GM21381 (cell line): ENCODE data around the gene POLD4.

Experiments used
- ATAC-seq: cut with Tn5 transposase; IDR thresholded peaks from one replicate; pipeline ENCODE4 v1.9.1; 2021; ENCODE audit warnings: mild to moderate bottlenecking, moderate library complexity; ENCODE audit not compliant: unreplicated experiment

POLD4 gene

DNA sequence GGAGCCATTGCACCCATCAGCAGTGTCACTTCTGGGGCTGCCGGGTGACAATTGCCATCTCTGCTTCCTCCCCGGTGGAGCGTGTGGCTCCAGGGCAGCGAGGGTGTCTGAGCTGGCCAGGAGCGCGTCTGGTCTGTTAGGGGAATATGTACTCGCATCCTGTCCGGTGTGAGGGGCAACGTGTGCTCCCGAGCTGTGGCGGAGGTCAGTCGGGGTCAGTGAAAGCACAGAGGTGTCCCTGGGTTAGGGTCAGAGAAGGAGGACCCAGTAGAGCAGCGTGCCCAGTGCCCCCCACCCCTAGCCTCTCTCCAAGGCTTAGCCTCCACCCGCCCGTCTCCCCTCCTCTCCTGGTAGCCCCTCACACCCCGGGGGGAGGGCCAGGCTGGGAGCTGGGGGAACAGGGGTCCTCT is 18.6 kb upstream of the POLD4 start:
- no peak for ATAC-seq

DNA sequence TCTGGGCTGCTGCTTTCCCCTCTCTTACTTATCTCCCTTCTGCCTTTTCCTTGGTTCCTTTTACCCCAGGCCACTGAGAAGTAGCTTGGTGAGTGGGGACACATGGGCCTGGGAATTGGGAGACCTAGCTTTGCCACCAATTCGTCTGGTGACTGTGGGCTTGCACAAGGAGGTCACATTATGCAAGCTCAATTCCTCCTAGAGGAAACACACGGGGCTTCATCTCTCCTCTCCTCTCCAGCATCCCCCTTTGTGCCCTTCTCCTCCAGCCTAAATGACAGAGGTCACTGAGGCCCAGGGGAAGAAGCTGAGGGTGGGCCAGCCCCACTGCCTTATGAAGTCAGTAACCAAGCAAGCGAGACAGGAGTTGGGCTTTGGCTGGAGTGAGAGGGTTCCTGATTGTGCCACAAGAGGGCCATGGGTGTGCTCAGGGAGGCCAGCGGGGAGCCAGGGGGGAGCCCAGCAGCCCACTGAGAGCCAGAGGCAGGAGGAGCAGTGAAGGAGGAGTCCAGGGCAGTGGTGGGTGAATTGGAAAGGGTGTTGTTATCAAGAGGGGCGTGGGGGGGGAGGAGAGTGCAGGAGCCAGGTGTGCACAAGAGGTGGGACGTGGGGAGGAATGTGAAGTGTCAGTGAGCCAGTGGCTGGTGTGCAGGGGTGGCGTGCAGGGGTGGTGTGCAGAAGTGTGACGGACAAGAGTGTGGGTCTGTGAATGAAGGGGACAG is 18.0 kb upstream of the POLD4 start:
- no peak for ATAC-seq

DNA sequence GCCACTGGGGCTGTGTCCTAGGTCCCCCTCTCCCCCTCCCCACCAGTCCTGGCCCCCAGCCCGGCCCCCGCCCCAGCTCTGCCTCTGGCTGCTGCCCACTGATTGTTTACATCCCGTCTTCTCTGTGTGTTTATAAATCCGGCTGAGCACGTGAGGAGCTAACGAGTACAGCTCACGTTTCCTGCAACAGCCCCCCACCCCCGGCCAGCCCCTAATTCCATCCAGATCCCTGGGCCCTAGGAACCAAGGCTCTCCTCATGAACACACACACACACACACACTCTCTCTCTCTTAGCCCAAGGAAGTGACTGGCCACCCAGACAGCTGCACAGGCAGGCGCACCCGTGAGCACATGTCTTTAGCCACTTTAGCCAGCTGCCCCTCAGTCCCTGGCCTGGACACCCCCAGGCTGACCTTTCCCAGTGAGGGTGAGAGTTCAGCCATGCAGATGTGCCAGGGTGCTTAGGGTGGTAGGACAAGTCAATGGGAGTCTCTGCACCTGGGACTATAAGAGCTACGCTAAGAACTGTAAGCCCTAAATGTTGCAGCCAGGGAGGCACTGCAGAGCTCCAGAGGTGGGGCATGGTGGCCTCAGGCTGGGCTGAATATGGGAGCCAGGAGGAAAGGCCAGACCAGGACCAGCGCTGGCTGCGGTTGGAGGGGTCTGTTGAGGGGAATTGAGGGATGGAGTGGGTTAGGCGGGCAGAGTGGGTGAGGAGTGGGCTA is 17.2 kb upstream of the POLD4 start:
- ATAC-seq: no peak

DNA sequence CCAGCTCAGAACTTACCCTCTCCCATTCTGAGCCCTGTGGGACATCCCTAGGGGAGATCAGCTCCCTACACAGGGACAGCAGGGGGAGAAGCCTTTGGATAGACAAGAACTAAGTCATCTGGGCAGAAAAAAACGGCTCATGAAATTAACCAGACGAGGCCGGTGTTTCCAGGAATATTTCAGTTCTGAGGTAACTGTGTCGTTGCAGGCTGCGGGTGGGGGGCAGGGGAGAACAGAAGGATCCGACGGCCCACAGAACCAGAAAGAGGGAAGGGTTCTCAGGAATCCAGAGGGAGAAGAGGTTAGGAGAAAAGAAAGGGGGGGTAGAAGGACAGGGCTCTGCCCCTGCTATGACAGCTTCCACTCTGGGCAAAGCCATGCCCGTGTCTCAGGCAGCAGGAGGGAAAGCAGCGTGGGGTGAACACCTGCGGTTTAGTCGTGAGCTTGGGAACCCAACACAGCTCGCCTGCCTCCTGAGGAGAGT is 16.5 kb upstream of the POLD4 start:
- ATAC-seq: no peak

DNA sequence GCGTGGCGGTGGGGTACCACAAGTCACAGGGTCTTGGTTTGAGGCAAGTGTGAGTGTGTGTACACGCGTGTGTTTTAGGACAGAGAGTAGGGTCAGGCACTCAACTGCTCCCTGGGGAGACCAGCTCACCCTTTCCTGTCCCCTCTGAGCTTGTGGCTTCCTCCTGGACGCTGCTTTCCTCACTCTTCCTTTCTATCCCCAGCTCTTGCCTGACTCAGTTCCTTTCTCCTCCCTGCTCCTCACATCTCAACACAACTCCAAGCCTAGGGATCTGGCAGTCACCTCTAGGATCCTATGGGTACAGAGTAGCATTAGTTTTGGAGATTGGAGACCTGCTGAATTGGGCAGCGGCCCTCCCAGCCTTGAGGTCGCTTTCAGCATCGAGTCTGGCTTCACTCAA is 15.9 kb upstream of the POLD4 start:
- ATAC-seq: no peak

DNA sequence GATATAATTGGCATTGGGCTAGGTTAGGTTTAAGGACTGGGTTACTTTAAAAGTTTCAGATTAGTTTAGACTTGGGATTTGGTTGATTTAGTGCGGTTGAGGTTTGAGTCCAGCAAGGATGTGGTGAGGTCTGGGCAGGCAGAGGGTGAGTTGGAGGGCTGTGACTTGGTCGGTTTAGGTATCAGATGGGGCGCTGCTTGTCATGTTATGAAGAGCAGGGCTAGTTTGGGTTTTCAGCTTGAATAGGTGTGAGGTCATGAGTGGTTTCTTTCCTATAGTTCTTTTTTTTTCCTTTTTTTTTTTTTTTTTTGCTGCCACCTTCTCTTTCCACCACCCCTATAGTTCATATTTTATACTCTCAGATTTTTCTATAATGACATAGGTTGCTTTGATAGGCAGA is 15.3 kb upstream of the POLD4 start:
- ATAC-seq: no peak

DNA sequence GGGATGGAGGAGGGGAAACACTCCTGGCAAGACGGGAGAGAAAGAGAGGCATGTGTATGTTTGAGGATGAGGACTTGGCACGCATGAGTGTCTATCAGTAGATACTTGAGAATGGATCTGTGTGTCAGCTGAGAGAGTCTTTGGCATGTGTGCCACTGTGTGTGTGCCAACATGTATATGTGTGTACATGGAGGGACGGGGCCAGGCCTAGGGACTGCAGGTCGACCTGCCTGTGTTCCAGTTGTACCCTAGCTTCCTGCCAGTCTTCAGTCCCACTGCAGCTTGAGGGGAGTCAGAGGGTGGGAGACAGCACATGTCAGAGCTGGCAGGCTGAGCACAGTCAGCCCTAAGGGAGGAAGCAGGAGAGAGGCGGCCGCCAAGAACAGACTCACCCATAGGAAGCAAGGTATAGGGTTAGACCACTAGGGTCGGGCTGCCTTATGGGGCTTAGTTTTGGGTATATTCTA is 14.4 kb upstream of the POLD4 start:
- ATAC-seq: no peak

DNA sequence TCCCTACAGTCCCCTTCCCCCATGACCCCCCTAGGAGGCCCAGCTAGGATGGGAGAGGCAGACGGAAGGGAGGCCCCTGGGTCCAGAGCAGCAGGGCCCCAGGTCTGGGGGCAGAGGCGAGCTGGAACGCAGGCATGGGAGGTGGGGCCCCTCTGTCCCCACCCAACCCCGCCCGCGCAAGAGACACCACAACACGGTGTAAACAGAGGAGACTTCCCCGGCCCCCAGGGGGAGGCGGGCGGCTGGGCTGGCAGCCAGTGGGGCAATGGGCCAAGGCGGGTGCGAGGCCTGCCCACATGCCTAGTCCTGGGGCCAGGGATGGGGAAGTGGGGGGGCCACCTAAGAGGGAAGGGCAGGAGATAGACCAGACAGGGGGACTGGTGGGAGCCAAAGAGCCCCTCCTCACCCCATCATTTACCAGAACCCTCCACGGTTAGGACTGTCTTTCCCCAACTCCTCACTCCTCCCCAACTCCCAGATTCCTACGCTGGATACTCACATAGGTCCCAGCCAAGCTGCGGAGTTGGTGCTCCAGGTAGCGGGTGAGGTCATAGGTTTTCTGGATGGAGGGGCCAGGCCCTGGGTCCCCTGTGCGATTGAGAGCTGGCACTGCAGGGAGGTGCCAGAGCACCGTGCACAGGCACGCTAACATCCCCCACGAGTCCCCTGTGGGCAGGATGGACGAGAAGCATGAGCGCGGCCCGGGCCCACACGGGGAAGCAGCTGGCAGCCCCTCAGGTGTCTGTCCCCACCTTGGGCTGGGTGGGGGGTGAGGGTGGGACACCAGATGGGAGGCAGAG is 13.8 kb upstream of the POLD4 start:
- ATAC-seq: no peak

DNA sequence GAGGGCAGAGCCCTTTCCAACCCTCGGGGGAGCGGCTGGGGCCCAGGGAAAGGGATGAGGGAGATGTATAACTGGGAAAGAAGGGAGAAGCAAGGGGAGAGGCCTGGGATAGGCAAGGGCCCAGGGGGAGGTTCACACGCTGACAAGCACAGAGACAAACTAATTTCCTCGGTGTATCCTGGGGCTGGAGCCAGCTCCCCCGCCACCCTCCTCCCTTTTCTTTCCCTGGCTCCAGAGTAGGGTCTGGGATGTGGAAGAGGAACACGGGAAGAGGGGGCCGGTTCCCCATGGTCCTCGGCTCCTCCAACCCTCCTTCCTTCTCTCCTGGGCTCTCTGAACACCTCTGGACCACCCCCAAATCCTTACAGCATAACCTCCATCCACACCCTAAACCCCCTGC is 13.2 kb upstream of the POLD4 start:
- ATAC-seq: no peak

DNA sequence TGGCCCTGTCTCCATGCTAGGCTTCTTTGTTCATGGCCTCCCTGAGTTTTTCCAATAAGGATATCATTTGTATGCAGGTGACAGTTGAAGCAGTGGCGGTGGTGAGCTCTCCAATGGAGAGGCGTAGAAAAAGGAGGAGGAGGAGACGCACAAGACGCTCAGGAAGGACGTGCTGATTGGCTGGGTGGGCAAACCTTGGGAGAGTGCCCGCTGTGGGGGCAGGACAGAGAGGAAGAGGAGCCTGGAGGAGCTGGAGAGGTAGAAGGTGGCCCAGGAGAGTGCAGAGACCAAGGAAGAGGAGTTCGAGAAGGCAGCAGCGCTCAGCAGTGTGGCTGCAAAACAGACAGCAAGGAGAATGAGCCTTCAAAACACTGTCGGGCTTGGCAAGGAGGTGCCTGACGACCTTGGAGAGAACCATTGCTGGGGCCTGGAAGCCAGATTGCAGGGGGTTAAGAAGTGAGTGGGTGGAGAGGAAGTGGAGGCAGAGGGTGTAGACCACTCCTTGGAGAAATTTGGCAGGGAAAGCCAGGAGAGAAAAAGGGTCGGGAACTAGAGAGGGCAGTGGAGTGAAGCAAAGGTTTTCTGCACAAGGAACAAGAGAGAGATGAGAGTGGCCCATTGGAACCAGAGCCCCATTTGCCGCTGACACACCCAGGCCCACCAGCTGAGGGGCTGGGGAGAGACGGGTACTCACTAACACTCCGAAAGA is 12.5 kb upstream of the POLD4 start:
- ATAC-seq: no peak

DNA sequence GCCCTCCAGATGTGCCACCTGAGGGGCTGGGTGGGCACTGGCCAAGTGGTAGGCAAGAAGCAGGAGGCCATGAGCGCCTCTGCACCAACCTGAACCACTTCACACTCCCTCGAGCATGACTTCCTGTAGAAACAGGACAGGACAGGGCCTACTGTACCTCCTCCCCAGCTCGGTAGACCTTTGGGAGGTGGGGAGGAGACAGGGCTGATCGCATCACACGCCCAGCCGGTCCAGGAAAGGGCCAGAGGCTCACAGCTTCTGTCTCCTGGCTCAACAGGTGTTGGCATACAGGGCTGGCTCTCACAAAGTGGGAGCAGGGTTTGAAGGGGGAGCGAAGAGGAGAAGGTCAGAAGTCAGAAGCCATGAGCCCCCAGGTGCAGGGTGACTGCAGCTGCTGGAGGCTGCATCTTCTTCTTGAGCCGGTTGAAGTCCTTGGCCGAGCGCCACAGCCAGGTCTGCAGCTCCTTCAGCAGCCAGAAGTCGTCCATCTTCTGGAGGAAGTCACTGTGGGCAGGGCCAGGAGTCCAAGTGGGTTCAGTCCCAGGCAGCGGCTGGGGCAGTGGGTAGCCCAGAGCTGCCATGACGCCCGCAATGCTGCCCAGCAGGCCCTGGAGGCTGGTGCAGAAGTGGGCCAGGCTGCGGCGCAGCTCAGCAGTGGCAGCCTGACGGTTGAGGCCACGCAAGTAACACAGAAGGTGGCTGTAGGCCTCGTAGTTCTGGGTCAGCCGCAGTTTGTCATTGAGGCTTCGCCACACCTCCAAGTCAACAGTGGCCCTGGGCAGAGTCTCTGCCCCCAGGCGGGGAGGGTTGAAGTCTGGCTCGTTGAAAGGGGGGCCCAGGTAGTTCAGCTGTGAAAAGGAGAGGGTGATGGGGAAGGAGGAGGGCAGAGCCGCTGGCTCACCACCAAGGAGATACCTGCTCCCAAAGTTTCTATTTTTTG is 11.7 kb upstream of the POLD4 start:
- ATAC-seq: no peak

DNA sequence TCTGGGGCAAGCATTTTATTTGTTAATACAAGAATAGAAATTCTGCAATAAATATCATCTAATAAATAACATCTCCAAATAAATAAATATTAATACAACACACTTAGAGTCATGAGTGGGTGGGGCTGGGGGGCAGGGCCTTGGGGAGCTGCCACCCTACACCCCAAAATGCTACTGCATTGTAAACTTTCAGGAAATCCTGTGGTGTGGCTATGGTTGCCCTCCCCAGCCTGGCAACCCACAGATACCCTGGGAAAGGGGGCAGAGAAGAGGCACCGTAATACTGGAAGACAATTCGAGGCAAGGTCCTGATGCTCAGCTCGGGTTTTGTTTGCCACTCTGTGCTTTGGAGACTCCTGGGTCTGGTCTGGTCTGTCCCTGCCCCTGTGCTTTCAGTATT is 10.8 kb upstream of the POLD4 start:
- ATAC-seq: no peak

DNA sequence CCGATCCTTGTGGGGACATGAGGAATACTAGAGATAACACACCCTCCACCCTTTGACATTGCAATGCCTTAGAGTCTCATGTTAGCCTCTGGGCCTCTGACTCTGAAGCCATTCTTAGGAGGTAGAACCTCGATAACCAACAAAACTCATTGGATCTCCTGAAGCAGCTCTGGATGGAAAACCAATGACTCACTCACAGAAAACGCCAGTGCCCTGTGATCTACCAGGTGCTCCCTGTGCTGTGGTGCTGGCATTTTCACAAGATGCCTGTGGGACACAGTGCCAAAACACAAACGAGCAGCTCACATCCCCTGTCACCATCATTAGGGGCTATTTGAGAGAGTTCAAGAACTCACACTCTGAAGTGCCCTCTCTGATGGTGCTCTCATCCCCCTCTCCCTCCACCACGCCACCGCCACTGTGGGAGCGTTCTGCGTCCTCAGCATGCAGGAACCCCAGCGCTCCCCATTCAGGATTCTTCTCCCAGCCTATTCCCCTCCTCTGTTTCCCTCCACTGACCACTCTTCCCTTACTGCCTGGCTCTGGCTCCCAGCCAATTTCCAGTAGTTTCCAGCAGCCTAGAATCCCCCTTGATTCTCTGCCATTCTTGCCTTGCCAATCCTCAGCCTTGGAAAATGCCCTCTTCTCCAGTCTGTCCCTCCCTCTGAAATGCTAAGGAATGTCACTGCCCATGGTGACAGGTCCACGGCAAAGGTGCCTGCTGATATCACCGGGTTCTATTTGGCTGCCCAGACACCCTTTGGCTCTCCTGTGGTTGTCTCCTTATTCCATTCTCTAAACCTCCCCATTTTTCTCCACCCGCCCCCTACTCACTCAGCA is 4.7 kb upstream of the POLD4 start:
- ATAC-seq: no peak

DNA sequence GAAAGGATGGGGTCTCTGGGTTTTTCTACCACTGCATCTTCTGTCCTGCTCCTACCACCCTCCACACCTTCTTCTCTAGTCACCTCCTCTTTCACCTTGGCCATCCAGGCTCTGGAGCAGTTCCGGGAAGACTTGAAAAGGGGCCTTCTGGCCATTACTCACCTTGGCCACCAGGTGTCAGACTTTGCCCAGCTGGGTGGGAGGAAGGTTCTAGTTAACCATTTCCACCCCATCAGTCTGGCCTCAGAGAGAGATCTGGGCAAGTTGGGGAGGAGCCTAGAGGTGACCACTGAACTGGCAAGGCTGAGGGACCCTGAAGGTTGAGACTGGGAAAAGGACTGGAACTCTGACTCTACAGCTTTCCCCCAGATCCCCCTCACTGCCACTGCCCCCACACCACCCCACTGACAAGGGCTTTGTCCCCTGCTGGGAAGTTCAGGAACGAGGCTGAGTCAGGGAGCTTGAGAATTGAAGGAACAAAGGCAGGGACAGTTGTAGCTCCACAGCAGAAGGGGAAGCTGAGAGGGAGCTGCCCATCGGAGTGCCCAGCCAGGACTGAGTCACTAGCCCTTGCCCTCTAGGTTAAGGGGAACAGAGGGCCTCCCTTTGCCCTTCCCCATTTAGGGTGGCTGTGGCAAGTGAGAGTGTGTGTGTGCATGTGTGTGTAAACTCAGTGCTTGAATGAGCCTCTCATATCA is 3.7 kb upstream of the POLD4 start:
- no peak for ATAC-seq

DNA sequence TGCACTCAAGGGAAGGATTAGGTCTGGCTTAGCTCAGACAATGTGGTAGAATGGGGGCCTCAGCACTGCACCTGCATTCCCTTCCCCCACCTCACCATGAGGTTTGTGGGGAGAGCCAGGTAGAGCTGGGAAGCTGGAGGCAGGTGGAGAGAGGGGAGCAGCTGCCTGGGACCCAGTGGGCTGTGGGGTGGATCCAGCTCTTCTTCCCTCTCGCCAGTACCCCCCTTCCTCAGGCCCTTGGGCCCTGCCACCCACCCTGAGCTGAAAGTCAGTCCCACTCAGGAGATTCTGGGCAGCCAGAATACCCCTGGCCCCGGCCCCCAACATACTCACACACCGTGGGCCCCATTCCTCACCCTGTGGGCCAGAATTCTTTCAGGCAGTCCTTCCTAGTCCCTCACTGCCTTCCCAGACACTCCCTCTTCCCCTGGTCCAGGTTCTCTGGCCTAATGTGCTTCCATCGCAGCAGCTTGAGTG is 3.1 kb upstream of the POLD4 start:
- no peak for ATAC-seq

DNA sequence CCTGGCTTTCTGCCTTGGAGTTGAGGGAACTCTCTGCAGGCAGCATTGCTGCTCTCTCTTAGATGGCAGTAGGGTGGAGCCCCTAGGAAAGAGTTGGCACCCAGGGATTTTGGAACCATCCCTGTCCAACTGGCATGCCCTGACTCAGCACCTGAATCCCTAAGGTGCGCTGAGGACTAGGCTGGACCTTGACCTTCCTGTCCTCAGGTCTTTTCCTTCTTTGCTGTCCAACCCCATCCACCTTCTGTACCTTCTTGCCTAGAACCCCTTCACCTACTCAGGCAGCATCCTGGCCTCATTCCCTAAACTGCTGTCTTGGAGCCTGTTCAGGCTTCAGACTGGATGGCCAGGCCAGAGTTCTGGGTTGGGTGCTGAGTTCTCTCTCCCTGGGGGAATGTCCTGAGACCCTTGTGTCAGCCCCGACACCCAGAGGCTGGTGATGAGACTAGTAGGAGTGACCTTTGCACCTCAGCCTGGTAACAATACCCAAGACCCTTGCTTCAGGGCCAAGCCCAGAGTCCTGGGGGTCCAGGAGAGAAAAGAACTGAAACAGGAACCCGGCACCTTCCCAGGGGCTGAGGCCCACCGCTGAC is 2.5 kb upstream of the POLD4 start:
- ATAC-seq: no peak

DNA sequence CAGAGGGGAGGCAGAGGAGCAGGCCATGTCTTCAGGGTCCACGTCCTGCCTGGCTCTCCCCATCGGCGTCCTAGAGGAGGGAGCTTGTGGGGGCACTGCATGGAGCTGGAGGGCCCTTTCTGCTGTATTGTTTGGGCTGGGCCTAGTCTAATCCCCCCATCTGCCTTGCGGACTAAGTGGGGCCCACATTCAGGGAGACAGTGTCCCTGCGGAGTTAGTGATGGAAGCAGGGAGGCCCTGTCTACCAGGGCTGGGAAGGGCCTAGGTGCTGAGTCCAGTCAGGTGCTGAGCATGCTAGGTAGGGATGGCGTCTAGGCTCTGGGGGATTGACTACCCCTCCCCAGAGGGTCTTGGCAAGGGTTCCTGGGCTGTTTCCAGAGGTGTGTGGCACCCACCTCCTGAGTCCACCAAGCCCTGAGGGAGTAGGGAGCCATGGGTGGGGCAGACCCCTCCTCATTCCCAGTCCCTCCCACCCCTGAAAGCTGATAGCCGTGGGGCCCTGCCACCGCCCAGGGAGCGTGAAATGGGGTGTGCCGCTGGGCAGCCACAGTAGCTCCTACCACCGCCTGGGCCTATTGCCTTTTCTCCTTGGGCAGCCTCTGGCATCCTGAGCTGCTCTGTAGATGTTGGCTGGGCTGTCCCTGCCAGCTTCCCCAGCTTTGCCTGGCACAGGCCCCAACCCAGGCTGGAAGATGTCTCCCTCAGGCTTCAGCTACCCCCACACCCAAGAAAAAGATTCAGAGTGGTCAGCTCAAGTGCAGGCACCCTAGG is 1.9 kb upstream of the POLD4 start:
- ATAC-seq: no peak
